HL-60 (cell line): Measurements from ENCODE around the gene AKT2.

ENCODE experiments used
- DNase-seq, 2 experiments: peaks; one replicate each; pipeline ENCODE4 v3.0.0-alpha.2; 2010 to 2020; ENCODE audit warnings: low read depth in 1 of 2, low spot score in 1 of 2
- H3K27ac ChIP-seq: fragments of 250-450 bp; sonication (Bioruptor Pico); replicated peaks from 2 replicates; pipeline ENCODE4 v1.5.1; 2020; ENCODE audit warnings: mild to moderate bottlenecking, moderate library complexity
- H3K27me3 ChIP-seq: fragments of 250-450 bp; sonication (Bioruptor Pico); 2 replicates; pipeline ENCODE4 v1.5.1; 2021; ENCODE audit warnings: mild to moderate bottlenecking, moderate library complexity; ENCODE audit not compliant: insufficient read depth, poor library complexity, severe bottlenecking
- H3K4me3 ChIP-seq: replicated peaks from 2 replicates; pipeline ENCODE4 v1.5.1; 2011; ENCODE audit warnings: mild to moderate bottlenecking, control low read depth, low read length; ENCODE audit not compliant: insufficient read depth
- GABPA ChIP-seq: IDR thresholded peaks from 2 replicates; pipeline ENCODE4 v1.6.1; 2012; ENCODE audit warnings: low read depth
- POLR2AphosphoS5 ChIP-seq: IDR thresholded peaks from 2 replicates; pipeline ENCODE4 v1.6.1; 2012; ENCODE audit warnings: low read depth
- SPI1 ChIP-seq: IDR thresholded peaks from 2 replicates; pipeline ENCODE4 v1.6.1; 2012; ENCODE audit warnings: low read depth, mild to moderate bottlenecking, borderline replicate concordance
- TF ChIP-seq, protein P1 (sequence below): IDR thresholded peaks from one replicate; pipeline ENCODE4 v1.5.1; 2011; ENCODE audit warnings: low read length, control low read depth, inconsistent platforms; ENCODE audit not compliant: insufficient read depth
- TF ChIP-seq, protein P2 (sequence below): IDR thresholded peaks from 2 replicates; pipeline ENCODE4 v1.6.1; 2012; ENCODE audit warnings: low read depth; ENCODE audit not compliant: insufficient replicate concordance

Gene AKT2

DNA sequence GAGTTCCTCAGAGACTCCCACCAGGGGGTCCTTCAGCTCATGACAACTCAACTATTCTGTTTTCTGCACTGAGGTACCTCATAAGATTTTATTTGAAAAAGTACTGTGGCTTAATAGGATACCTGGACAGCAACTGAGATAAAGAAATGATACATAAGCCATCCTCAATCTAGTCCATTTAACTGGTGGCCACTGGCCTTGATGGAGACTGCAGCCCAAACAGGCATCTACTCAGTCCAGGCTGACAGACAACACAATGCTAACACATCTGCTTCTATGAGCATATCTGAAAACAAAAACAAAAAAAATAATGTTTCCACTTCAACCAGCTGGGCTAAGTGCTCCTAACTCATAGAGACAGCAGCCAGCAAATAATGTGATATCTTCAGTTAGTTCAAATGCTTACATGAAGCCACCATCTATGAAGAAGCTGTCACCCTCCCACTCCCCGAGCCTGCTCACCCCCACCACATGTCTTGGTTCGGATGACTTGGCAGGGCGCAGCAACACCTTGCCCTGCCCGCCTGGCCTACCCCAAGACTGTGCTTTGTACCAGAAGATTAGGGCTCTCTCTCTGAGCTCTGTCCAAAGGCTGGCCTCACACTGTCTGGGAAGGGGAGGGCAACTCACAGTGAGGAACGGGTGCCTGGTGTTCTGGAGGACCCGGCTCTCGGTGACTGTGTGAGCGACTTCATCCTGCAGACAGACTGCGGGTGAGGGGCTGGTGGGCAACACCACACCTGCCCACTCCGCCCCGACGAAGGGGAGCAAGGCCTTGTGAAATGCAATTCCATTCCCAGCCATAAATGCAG, 45.5 kb downstream of the AKT2 start:
- TF ChIP-seq, protein P1, sequence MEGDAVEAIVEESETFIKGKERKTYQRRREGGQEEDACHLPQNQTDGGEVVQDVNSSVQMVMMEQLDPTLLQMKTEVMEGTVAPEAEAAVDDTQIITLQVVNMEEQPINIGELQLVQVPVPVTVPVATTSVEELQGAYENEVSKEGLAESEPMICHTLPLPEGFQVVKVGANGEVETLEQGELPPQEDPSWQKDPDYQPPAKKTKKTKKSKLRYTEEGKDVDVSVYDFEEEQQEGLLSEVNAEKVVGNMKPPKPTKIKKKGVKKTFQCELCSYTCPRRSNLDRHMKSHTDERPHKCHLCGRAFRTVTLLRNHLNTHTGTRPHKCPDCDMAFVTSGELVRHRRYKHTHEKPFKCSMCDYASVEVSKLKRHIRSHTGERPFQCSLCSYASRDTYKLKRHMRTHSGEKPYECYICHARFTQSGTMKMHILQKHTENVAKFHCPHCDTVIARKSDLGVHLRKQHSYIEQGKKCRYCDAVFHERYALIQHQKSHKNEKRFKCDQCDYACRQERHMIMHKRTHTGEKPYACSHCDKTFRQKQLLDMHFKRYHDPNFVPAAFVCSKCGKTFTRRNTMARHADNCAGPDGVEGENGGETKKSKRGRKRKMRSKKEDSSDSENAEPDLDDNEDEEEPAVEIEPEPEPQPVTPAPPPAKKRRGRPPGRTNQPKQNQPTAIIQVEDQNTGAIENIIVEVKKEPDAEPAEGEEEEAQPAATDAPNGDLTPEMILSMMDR = no peak
- TF ChIP-seq, protein P2, sequence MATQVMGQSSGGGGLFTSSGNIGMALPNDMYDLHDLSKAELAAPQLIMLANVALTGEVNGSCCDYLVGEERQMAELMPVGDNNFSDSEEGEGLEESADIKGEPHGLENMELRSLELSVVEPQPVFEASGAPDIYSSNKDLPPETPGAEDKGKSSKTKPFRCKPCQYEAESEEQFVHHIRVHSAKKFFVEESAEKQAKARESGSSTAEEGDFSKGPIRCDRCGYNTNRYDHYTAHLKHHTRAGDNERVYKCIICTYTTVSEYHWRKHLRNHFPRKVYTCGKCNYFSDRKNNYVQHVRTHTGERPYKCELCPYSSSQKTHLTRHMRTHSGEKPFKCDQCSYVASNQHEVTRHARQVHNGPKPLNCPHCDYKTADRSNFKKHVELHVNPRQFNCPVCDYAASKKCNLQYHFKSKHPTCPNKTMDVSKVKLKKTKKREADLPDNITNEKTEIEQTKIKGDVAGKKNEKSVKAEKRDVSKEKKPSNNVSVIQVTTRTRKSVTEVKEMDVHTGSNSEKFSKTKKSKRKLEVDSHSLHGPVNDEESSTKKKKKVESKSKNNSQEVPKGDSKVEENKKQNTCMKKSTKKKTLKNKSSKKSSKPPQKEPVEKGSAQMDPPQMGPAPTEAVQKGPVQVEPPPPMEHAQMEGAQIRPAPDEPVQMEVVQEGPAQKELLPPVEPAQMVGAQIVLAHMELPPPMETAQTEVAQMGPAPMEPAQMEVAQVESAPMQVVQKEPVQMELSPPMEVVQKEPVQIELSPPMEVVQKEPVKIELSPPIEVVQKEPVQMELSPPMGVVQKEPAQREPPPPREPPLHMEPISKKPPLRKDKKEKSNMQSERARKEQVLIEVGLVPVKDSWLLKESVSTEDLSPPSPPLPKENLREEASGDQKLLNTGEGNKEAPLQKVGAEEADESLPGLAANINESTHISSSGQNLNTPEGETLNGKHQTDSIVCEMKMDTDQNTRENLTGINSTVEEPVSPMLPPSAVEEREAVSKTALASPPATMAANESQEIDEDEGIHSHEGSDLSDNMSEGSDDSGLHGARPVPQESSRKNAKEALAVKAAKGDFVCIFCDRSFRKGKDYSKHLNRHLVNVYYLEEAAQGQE = no peak
- TF ChIP-seq POLR2AphosphoS5 (no peak), GABPA (no peak), SPI1 (no peak)
- no peak for DNase-seq
- H3K4me3 ChIP-seq = no peak overlapping the region
- H3K27ac ChIP-seq = no peak overlapping the region
- H3K27me3 ChIP-seq = no peaks in the 10 kb centered on the region

DNA sequence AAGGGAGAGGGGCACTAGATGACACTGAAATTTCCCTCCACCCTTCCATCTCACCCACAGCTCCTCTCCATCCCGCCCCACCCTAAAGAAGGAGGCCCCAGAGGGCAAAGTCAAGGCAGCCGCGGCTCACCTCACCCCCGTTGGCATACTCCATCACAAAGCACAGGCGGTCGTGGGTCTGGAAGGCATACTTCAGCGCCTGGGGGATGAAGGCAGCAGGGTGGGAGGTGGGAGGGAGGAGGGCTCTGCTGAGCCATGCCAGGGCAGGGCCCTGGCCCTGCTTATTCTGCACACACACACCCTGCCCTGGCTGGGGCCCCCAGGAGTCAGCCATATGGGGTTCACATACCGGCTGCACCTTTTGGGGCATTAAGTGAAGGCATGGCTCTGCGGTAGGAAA, 46.4 kb downstream of the AKT2 start:
- H3K4me3 ChIP-seq = no peak overlapping the region
- H3K27me3 ChIP-seq = no peaks in the 10 kb centered on the region
- no peak for DNase-seq
- no peak overlapping the region for H3K27ac ChIP-seq
- TF ChIP-seq, protein P2 = no peak
- TF ChIP-seq, protein P1 = no peak
- no peak for TF ChIP-seq SPI1
- TF ChIP-seq POLR2AphosphoS5 = no peak
- TF ChIP-seq GABPA = no peak

DNA sequence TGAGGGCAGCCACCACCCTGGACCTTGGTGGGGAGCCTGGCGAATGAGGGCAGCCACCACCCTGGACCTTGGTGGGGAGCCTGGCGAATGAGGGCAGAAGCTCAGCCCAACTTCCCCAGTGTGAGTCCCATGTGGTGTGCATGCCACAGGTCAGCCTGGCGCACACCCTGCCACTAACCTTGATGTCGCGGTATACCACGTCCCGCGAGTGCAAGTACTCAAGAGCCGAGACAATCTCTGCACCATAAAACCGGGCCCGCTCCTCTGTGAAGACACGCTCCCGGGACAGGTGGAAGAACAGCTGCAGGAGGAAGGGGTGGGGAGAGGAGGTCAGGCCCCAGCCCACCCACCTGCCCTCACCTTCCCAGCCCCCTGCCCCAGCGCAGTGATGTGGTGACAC, 47.4 kb downstream of the AKT2 start:
- Histone ChIP-seq H3K4me3 (no peak overlapping the region), H3K27me3 (no peaks in the 10 kb centered on the region), H3K27ac (no peak overlapping the region)
- no peak for DNase-seq
- TF ChIP-seq, protein P1 = no peak
- no peak for TF ChIP-seq POLR2AphosphoS5
- no peak for TF ChIP-seq GABPA
- no peak for TF ChIP-seq SPI1
- TF ChIP-seq, protein P2 = no peak
